IPS-20b (cell line): Measurements from ENCODE around the gene C1QL1.

Experiments used
- H3K27ac ChIP-seq: one replicate; pipeline ENCODE4 v1.5.1; 2013; ENCODE audit warnings: low read length
- H3K27me3 ChIP-seq: 2 replicates; pipeline ENCODE4 v1.6.1; 2013; ENCODE audit warnings: mild to moderate bottlenecking, low read length, inconsistent platforms; ENCODE audit not compliant: insufficient read depth
- H3K36me3 ChIP-seq: 2 replicates; pipeline ENCODE4 v1.6.1; 2013; ENCODE audit warnings: low read depth, mild to moderate bottlenecking, inconsistent platforms, low read length, moderate library complexity; ENCODE audit not compliant: insufficient read depth
- H3K4me1 ChIP-seq: 2 replicates; pipeline ENCODE4 v1.6.1; 2013; ENCODE audit warnings: mild to moderate bottlenecking, control low read depth, inconsistent platforms, low read length, moderate library complexity; ENCODE audit not compliant: insufficient read depth
- H3K4me3 ChIP-seq: 2 replicates; pipeline ENCODE4 v1.5.1; 2013; ENCODE audit warnings: mild to moderate bottlenecking, low read length, inconsistent platforms
- H3K9ac ChIP-seq: 2 replicates; pipeline ENCODE4 v1.6.1; 2013; ENCODE audit warnings: low read depth, mild to moderate bottlenecking, inconsistent platforms, low read length, moderate library complexity
- H3K9me3 ChIP-seq: 2 replicates; pipeline ENCODE4 v1.6.1; 2013; ENCODE audit warnings: mild to moderate bottlenecking, low read depth, low read length, inconsistent platforms; ENCODE audit not compliant: insufficient read depth

C1QL1 gene

GRCh38 chr17:45003877-45004276, 35.8 kb upstream of the C1QL1 start:
- H3K4me1 ChIP-seq: peaks cover 13% of the 10 kb centered on the region; the same call in 1 of the 2 replicates
- H3K9ac ChIP-seq: no peak overlapping the region
- H3K9me3 ChIP-seq: peaks cover 6% of the 10 kb centered on the region; the same call in 1 of the 2 replicates
- H3K27me3 ChIP-seq: no peaks in the 10 kb centered on the region; the same call in 1 of the 2 replicates
- H3K27ac ChIP-seq: no peak overlapping the region
- peak overlapping the region; percentile 12; the same call in 1 of the 2 replicates for H3K4me3 ChIP-seq
- H3K36me3 ChIP-seq: no peaks in the 10 kb centered on the region

- Histone ChIP-seq H3K9ac (no peak overlapping the region), H3K27me3 (peaks cover 3% of the 10 kb centered on the region; the same call in 1 of the 2 replicates), H3K27ac (no peak overlapping the region), H3K4me3 (no peak overlapping the region), H3K4me1 (peaks cover 10% of the 10 kb centered on the region; the same call in 1 of the 2 replicates), H3K36me3 (no peaks in the 10 kb centered on the region), H3K9me3 (peaks cover 6% of the 10 kb centered on the region; the same call in 1 of the 2 replicates)
These were observed 33.2 kb upstream of the C1QL1 start for GRCh38 chr17:45001310-45001709.

GRCh38 chr17:44999433-44999832, 31.3 kb upstream of the C1QL1 start:
- Histone ChIP-seq H3K4me3 (no peak overlapping the region), H3K36me3 (no peaks in the 10 kb centered on the region), H3K9me3 (peaks cover 6% of the 10 kb centered on the region; the same call in 1 of the 2 replicates), H3K9ac (no peak overlapping the region), H3K4me1 (peaks cover 10% of the 10 kb centered on the region; the same call in 1 of the 2 replicates), H3K27me3 (peaks cover 3% of the 10 kb centered on the region; the same call in 1 of the 2 replicates), H3K27ac (no peak overlapping the region)

- no peak overlapping the region for H3K9ac ChIP-seq
- no peaks in the 10 kb centered on the region for H3K36me3 ChIP-seq
- no peak overlapping the region for H3K4me3 ChIP-seq
- H3K4me1 ChIP-seq: peaks cover 3% of the 10 kb centered on the region; the same call in 1 of the 2 replicates
- 0 out of 2 replicates have a peak, but pooled peaks cover 3% of the 10 kb centered on the region for H3K27me3 ChIP-seq
- no peak overlapping the region for H3K27ac ChIP-seq
- H3K9me3 ChIP-seq: peaks cover 6% of the 10 kb centered on the region; the same call in 1 of the 2 replicates
These were observed 30.5 kb upstream of the C1QL1 start for GRCh38 chr17:44998646-44999045.

GRCh38 chr17:44997733-44998520, 29.8 kb upstream of the C1QL1 start:
- Histone ChIP-seq H3K27ac (no peak overlapping the region), H3K9ac (no peak overlapping the region), H3K36me3 (no peaks in the 10 kb centered on the region), H3K4me3 (no peak overlapping the region), H3K27me3 (0 out of 2 replicates have a peak, but pooled peaks cover 3% of the 10 kb centered on the region), H3K9me3 (peaks cover 6% of the 10 kb centered on the region; the same call in 1 of the 2 replicates), H3K4me1 (no peaks in the 10 kb centered on the region)

GRCh38 chr17:44996304-44996703, 28.2 kb upstream of the C1QL1 start:
- Histone ChIP-seq H3K36me3 (no peaks in the 10 kb centered on the region), H3K9ac (no peak overlapping the region), H3K9me3 (peaks cover 6% of the 10 kb centered on the region; the same call in 1 of the 2 replicates), H3K27me3 (0 out of 2 replicates have a peak, but pooled peaks cover 3% of the 10 kb centered on the region), H3K4me3 (no peak overlapping the region), H3K27ac (no peak overlapping the region), H3K4me1 (no peaks in the 10 kb centered on the region)

GRCh38 chr17:44995436-44996001, 27.4 kb upstream of the C1QL1 start:
- Histone ChIP-seq H3K9me3 (peaks cover 6% of the 10 kb centered on the region; the same call in 1 of the 2 replicates), H3K27ac (no peak overlapping the region), H3K36me3 (no peaks in the 10 kb centered on the region), H3K4me1 (no peaks in the 10 kb centered on the region), H3K27me3 (0 out of 2 replicates have a peak, but pooled peaks cover 3% of the 10 kb centered on the region), H3K4me3 (no peak overlapping the region), H3K9ac (no peak overlapping the region)

GRCh38 chr17:44992242-44992939, 24.3 kb upstream of the C1QL1 start:
- no peaks in the 10 kb centered on the region for H3K36me3 ChIP-seq
- no peaks in the 10 kb centered on the region for H3K9me3 ChIP-seq
- H3K27me3 ChIP-seq: peaks cover 7% of the 10 kb centered on the region; the same call in 1 of the 2 replicates
- H3K4me3 ChIP-seq: no peak overlapping the region
- H3K9ac ChIP-seq: no peak overlapping the region
- H3K27ac ChIP-seq: no peak overlapping the region
- peaks cover 5% of the 10 kb centered on the region; the same call in 1 of the 2 replicates for H3K4me1 ChIP-seq

GRCh38 chr17:44990994-44991393, 22.9 kb upstream of the C1QL1 start:
- Histone ChIP-seq H3K9me3 (no peaks in the 10 kb centered on the region), H3K4me1 (peaks cover 5% of the 10 kb centered on the region; the same call in 1 of the 2 replicates), H3K36me3 (no peaks in the 10 kb centered on the region), H3K9ac (no peak overlapping the region), H3K27me3 (peaks cover 12% of the 10 kb centered on the region; the same call in 1 of the 2 replicates), H3K27ac (no peak overlapping the region), H3K4me3 (no peak overlapping the region)

GRCh38 chr17:44989552-44990138, 21.5 kb upstream of the C1QL1 start:
- H3K4me1 ChIP-seq: peaks cover 5% of the 10 kb centered on the region; the same call in 1 of the 2 replicates
- no peak overlapping the region for H3K9ac ChIP-seq
- H3K4me3 ChIP-seq: no peak overlapping the region
- no peak overlapping the region for H3K27ac ChIP-seq
- H3K36me3 ChIP-seq: no peaks in the 10 kb centered on the region
- H3K27me3 ChIP-seq: peaks cover 19% of the 10 kb centered on the region
- H3K9me3 ChIP-seq: no peaks in the 10 kb centered on the region
